Colon (tissue), 2 donors: Measurements from ENCODE around the gene PSMD11.

ENCODE experiments used
- FAIRE-seq: peaks from 2 replicates; lab custom pipeline; 2012; peaks lifted over from hg19 to GRCh38; lab: Jason Lieb, UNC
- donor health status: control.
- donor health status: control.

Gene PSMD11

GRCh38 chr17:32467949-32468348 is 23.6 kb downstream of the PSMD11 start:
- FAIRE-seq, result no peak

- FAIRE-seq, result no peak
Observed at GRCh38 chr17:32470405-32471167, 26.3 kb downstream of the PSMD11 start.

GRCh38 chr17:32471652-32472051 is 27.3 kb downstream of the PSMD11 start:
- no peak for FAIRE-seq

GRCh38 chr17:32475258-32475657 is 30.9 kb downstream of the PSMD11 start:
- FAIRE-seq, result no peak

- FAIRE-seq, result no peak
Observed at GRCh38 chr17:32477220-32477619, 32.9 kb downstream of the PSMD11 start.

GRCh38 chr17:32479074-32479617 is 34.8 kb downstream of the PSMD11 start:
- no peak for FAIRE-seq

GRCh38 chr17:32481193-32481592 is 36.9 kb downstream of the PSMD11 start:
- FAIRE-seq, result no peak

- FAIRE-seq, result no peak
Observed at GRCh38 chr17:32482568-32483320, 38.4 kb downstream of the PSMD11 start.

- FAIRE-seq, result no peak
Observed at GRCh38 chr17:32483451-32484019, 39.2 kb downstream of the PSMD11 start.

- no peak for FAIRE-seq
Observed at GRCh38 chr17:32484041-32484461, 39.7 kb downstream of the PSMD11 start.

GRCh38 chr17:32484628-32485027 is 40.3 kb downstream of the PSMD11 start:
- FAIRE-seq, result no peak

- no peak for FAIRE-seq
Observed at GRCh38 chr17:32485261-32486110, 41.2 kb downstream of the PSMD11 start.

- FAIRE-seq, result no peak
Observed at GRCh38 chr17:32486111-32486700, 41.9 kb downstream of the PSMD11 start.

GRCh38 chr17:32486701-32487472 is 42.6 kb downstream of the PSMD11 start, which contains the start of gene CDK5R1:
CDK5R1 (plus strand) TSS chr17:32486993; CDS start chr17:32487621, 628 bp downstream.
- no peak for FAIRE-seq

GRCh38 chr17:32487473-32488176 is 43.3 kb downstream of the PSMD11 start:
- FAIRE-seq, result no peak

- FAIRE-seq, result no peak
Observed at GRCh38 chr17:32488177-32488542, 43.9 kb downstream of the PSMD11 start.

- FAIRE-seq, result no peak
Observed at GRCh38 chr17:32488604-32489180, 44.4 kb downstream of the PSMD11 start.

- FAIRE-seq, result no peak
Observed at GRCh38 chr17:32489320-32490100, 45.2 kb downstream of the PSMD11 start.

- FAIRE-seq, result no peak
Observed at GRCh38 chr17:32490101-32490482, 45.8 kb downstream of the PSMD11 start.
